ENCODE measurements around the gene ZNF320.

GRCh38 chr19:52935434-52935833 is 38.0 kb upstream of the ZNF320 start:
- TF ChIP-seq CTCF (IDR thresholded peaks at IDR 0.05) (no peak), POLR2A (IDR thresholded peaks at IDR 0.05) (no peak)

Data from adrenal gland (tissue), 5 donors.